UCSD-AML1 (cell line): ENCODE measurements around the gene TBXT.
"Not testable (repeated sequence)": the region's sequence is repeated elsewhere in the genome, so short reads cannot be mapped to it uniquely, and the experiment has no call there.

Experiments
- DNase-seq: peaks from one replicate; lab custom pipeline; 2025; ENCODE audit not compliant: unreplicated experiment; lab: John Stamatoyannopoulos, UW

The TBXT gene

DNA sequence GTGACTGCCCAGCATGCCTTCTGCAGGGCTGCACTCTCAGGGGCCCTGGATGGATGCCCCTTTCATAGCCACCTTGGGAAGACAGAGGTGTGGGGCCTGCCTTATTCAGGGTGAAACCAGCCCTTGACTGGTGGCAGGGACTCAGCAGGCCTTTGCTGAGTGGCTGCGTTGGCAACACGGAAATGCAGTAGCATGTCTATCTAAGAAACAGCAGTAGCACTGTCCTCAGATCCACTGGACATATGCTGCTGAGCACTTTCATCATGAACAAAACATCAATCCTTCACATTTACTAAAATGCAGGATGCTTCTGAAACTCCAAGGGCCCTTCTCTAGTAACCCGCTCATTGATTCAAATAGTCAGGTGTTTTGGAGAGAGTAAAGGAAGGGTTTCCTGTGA, 4.9 kb upstream of the TBXT start:
- DNase-seq: no peak

- DNase-seq: no peak
Observed at GRCh38 chr6:166169549-166170421, 2.1 kb upstream of the TBXT start.

DNA sequence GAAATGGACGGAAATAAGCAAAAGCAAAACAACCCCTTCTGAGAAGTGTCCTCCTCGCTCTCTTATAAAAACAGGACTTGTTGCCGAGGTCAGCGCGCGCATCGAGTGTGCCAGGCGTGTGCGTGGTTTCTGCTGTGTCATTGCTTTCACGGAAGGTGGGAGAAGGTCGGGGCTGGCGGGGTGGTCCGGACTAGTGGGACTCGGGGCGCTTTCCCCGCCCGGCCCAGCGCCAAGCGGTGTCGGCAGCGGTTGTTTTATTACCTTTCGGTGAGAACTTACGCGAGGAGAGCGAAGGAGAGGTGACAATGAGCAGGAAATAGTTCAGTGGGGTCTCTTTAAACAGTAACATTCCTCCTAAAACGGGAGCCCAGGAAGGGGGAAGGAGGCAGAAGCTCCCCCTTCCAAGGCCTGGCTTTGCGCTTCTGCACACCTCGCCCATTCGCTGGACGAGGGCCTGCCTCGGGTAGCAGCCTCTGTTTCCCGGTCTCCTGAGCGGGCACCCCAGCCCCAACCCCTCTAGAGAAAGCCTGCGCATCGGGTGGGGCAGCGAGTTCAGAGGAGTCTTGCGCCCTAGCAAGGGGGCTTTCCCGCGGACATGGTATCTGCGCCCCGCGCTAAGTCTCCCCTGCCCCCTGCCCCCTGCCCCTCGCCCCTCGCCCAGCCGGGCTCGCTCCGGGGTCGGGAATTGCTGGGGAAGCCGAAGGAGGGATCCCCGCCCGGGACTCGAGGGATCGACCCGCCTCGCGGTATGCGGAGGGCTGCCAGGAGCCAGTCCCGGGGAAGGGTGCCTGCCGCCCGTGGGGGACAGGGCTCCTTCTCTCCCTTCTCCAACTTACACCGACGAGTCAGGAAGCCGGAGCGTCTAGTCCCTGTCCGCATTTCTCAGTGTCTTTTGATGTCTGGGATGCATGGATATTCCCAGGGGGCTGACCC, 1.2 kb upstream of the TBXT start:
- DNase-seq: no peak

- no peak for DNase-seq
Observed at GRCh38 chr6:166167258-166167731, 356 bp downstream of the TBXT start.

GRCh38 chr6:166166314-166167257, 1.1 kb downstream of the TBXT start:
- no peak for DNase-seq

GRCh38 chr6:166165558-166166313, 1.9 kb downstream of the TBXT start:
- DNase-seq: no peak

DNA sequence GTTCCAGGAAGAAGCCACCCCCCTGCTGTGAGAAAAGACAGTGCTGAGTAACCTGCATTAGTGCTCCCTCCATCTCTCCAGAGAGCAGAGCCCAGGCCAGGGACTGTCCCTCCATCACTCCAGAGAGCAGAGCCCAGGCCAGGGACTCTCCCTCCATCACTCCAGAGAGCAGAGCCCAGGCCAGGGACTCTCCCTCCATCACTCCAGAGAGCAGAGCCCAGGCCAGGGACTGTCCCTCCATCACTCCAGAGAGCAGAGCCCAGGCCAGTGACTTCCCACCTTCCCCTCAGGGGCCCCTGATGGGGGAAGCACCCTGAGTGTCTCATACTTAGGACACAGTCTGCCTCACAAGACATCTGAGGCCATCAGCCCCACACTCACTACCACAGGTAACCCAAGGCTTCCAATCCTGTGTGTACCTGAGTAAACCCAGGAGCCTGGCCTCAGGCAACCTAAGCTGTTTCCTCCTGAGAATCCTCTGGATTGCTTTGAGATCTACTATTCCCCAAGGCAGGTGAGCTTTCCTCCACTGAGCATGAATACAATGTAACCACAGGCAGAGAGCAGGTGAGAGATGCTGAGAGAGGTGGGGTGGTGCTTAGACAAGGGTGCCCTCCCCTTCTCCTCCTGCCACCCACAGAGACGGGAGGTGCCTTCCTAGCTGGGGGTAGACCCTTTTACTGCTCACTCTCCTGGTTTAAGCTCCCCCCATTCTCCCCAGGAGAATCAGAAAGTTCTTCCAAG, 4.9 kb downstream of the TBXT start:
- no peak for DNase-seq

DNA sequence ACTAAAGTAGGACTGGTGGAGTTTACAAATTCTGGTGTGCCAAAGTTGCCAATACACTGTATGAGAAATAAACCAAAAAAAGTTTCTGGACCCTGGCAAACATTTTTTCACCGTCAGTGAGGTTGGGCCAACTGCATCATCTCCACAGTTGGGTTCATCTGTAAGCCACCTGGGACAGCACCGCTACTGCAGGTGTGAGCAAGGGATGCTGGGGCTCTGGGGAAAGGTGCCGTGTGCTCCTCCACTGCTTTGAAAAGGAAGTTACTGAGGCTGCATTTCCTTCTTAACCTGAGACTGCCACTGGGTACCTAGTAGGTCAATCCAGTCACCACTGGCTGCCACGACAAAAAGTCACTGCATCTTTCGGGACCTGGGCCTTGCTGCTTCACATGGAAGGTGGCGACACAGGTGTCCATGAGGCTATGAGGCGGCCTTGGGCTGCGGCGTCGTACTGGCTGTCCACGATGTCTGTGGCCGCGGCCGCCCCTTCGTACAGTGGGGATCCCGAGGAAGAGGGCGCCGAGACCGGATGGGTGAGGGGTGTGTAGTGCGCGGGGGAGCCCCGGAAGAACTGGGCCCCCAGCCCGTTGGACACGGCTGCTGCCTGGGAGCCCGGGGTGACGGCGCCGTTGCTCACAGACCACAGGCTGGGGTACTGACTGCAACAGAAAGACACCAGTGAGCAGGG, 9.6 kb downstream of the TBXT start:
- no peak for DNase-seq

DNA sequence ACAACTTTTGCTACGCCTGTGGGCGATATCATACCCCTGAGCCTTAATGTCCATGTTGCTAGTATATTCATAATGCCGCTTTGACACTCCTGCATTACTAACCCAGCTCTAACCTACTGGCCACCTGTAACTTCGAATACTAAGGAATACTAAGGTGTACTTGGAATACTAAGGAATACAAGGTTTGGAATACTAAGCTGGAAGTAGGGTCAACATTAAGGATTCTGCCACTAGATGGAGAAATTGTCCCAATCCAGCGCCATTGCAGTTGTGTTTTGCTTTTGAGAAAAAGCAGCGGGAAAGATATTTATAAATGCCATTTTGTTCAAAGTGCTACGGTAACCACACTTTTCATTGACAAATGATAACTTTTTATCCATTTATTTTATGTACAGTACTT, 10.7 kb downstream of the TBXT start:
- no peak for DNase-seq

DNA sequence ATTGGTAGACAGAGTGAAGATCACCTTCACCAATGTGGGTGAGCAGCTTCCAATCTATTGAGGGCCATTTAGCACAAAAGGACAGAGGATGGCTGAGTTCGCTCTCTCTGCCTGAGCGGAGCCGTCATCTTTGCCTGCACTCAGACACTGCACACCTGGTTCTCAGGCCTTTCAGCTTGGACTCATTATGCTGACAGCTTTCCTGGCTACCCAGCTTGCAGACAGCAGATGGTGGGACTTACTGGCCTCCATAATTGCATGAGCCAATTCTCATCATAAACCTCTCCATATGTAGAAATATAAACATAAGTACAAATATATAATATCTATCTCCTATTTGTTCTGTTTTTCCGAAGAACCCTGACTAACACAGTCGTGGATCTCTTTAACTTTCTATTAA, 13.7 kb downstream of the TBXT start:
- DNase-seq: no peak

- no peak for DNase-seq
Observed at GRCh38 chr6:166152660-166153059, 15.0 kb downstream of the TBXT start.

DNA sequence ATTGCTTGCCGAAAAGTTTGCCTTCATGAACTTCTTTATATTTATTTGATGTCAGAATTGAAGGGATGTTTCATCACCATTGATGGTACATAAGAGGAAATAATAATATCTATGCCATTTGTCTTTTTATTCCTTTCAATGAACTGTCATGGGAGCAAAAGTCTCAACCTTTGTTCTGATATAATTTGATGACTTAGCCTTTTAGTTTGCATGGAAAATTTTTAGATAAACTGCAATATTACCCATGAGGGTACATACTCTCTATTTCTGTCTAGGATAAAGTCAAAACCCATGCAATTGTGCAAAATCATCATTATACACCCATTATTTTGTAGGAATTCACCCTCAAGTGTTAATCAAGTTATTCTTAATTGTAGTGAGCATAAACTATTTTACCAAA, 15.9 kb downstream of the TBXT start:
- no peak for DNase-seq

- DNase-seq: no peak
Observed at GRCh38 chr6:166145751-166146150, 21.9 kb downstream of the TBXT start.

DNA sequence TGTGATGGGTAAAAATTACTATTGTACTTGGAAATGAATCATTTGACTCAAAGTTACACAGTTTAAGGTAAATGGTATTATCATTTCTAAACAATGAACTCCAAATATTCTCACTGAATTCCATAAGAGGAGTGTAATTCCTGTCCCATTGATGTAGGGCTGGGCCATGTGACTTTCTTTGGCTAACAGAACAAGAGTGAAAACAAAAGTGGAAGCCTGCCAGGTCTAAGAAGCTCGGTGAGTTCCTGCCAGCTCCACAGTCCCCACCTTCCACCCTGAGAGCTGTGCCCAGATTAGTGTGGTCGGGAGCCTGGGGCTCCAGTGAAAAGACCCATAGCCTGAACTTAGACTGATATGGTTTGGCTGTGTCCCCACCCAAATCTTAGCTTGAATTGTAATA, 24.6 kb downstream of the TBXT start:
- no peak for DNase-seq

DNA sequence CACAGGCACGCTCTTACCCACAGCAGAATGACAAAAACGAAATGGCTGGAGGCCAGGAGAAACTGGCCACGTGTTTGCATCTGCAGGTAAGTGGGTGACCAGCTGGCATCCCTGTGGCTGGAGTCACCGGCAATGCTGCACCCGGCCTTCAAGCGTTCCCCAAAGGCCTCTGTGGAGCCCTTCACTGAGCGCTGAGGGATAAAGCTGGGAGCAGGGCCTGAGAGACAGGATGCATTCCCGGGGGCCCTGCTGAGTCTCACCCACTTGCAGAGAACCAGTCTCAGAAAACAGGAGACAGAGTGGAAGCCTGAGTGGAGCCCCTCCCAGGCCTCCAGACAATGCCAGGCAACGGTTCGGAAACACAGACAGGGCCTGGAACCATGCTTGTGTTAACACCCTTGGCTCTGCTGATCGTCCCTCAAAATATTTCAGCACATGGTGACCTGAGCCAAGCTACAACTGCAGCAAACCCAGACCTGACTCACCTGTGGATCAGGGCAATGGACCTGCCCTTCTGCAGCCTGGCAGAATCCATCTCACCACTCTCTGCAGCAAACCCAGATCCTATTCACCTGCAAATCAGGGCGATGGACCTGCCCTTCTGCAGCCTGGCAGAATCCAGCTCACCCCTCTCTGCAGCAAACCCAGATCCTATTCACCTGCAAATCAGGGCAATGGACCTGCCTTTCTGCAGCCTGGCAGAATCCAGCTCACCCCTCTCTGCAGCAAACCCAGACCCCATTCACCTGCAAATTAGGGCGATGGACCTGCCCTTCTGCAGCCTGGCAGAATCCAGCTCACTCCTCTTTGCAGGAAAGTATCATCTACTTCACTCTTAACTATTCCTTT, 39.8 kb downstream of the TBXT start:
- DNase-seq: no peak

- not testable (repeated sequence) for DNase-seq
Observed at GRCh38 chr6:166123115-166123514, 44.5 kb downstream of the TBXT start.

DNA sequence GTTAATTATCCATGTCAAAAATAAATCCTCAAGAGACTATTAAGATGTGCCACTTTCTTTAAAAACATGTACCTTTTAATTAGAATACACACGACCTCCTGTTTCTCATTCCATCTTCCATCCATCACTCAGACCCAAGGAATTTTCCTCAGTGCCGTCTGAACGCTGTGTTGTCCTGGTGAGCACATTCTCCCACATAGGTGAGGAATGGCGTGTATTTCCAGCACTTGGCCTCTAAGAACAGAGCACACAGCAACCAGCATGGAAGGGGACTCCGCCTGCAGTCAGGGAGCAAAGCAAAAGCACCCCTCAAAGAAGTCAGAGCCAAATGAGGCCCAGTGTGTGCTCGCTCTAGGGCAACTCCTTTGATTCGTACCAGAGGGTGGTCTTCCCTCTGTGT, 45.9 kb downstream of the TBXT start:
- DNase-seq: no peak
